NCI-H146 (cell line): ENCODE measurements around the gene TRIM17.

ENCODE experiments used
- DNase-seq: peaks from one replicate; lab custom pipeline; 2025; lab: John Stamatoyannopoulos, UW

TRIM17 gene

DNA sequence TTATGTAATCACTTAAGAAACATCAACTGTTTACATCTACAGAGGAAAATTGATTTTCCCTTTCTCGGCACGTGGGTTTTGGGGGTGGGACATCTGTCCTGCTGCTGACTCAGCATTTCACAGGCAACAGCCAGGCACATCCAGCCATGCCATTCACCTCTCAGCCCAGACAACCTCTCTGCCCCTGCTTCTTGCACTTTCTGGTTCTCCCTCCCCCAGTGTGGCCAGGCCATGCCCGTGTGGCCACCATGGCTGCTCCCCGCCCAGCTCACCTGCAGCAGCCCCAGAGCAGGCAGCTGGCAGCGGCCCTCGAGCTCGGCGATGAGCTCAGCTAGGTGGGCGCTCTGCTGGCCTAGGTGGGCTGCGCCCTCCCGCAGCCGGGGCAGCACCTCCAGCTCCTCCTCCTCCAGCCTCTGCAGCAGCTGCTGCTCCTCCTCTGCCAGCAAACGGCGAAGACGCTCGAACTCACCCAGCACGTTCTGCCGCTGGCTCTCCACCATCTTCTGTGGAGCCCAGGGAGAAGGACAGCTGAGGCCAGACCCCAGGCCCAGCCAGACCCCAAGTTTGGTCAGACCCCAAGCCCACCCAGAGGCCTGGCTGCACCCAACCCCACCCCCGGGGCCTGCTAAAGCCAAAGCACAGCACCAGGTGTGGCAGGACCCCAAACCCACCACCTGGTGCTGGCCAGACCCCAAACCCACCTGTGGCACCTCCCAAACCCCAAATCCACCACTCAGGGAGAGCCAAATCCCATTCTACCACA is 15.8 kb downstream of the TRIM17 start:
- no peak for DNase-seq

GRCh38 chr1:228400237-228400651 is 16.4 kb downstream of the TRIM17 start:
- no peak for DNase-seq

DNA sequence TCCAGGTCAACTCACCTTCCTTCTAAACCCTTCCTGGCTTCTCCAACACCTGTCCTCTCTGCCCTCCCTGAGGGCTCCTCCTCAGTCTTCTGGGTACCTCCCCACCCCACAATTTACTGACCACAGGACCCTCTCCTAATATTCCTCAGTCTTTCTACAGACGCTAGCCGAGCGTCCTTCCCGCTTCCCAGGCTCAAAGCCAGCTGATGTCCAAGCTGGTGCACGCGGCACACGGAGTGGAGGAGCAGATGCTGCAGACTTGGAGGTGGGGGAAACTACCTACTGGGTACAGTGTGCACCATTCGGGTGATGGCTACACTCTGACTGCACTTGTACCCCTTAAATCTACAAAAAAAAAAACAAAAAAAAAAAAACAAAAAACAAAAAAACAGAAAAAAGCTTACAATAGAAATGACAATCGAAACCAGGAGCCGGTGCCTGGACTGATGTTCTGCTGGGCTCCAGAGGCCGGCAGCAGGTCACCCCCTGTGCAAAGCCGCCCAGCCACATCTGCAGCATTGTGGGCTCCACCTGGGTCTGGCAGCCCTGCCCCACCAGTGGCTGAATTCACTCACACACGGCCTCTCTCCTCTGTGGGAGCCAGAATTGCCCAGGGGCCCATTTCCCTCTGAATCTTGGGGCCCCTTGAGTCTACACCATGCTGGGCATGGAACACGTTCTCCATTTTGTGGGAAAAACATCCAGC is 17.0 kb downstream of the TRIM17 start:
- DNase-seq: no peak

DNA sequence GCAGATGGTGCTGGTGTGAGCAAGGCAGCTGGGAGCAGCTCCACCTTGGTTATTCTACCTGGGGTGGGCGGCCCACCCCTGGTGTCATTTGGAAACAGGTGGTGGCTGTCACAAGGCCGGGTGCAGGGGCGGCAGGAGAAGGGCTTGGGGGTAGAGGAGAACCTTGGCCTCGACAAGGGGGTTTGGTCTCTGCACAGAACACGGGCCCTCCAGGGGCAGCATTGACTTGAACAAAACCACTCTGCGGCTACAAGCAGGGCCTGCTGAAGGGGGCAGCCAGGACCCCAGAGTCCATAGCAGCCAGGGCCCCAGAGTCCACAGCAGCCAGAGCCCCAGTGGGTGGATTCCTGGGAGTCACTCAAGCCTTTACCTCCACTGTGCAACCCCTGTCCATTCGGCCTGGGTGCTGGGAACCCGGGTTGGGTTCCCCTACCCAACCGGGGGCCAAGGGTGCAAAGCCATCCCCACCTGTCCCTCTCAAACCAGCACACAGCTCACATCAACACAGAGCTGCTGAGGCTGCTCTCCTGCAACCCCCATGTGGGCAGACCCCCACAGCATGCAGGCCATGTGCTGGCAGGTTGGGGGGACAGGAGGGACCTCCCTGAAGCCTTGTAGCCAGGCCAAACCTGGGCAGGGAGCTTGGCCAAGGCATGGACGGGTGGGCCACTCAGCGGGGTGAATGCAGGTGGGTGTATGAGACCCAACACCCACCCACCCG is 17.8 kb downstream of the TRIM17 start:
- DNase-seq: no peak

DNA sequence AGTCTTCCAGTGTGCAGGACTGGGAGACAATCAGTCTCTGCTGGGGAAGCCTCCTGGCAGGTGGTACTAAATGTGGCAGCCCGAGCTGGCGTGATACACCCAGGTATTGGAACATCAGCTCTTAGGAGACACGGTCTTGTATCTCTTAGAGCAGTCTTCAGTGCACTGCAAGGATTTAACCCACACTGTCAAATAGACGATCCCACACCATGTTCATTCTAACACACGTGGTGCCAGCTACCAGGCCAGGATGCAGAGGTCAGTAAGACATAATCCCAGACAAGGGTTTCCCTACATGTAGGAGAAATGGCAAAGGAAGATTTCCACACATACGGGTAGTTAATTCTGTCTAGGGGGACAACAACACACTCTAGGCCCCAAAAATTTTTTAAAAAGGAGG is 18.7 kb downstream of the TRIM17 start:
- DNase-seq: no peak

- no peak for DNase-seq
Observed at GRCh38 chr1:228396770-228397662, 19.6 kb downstream of the TRIM17 start.

GRCh38 chr1:228394571-228395394 is 21.9 kb downstream of the TRIM17 start:
- DNase-seq: no peak

GRCh38 chr1:228393811-228394570 is 22.7 kb downstream of the TRIM17 start:
- DNase-seq: no peak

DNA sequence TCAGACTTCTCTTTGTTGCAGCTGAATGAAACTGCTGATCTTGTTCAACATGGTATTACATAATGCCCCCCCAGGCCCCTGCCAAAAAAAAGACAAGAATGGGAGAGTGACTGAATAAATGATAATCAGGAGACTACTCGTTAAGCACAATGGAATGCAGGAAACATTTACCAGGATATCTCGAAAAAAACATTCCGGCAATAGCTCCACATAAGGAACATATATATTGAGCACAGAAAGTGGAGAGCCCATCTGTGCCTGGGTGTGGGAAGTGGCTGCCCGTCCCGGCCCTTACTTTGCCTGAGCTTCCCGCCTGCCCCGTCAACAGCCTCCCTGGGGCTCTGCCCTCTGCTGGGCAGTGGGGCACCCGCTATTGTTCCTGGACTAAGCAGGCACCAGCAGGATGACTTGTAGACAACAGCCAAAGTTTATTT is 23.4 kb downstream of the TRIM17 start:
- peak; percentile 15 for DNase-seq

DNA sequence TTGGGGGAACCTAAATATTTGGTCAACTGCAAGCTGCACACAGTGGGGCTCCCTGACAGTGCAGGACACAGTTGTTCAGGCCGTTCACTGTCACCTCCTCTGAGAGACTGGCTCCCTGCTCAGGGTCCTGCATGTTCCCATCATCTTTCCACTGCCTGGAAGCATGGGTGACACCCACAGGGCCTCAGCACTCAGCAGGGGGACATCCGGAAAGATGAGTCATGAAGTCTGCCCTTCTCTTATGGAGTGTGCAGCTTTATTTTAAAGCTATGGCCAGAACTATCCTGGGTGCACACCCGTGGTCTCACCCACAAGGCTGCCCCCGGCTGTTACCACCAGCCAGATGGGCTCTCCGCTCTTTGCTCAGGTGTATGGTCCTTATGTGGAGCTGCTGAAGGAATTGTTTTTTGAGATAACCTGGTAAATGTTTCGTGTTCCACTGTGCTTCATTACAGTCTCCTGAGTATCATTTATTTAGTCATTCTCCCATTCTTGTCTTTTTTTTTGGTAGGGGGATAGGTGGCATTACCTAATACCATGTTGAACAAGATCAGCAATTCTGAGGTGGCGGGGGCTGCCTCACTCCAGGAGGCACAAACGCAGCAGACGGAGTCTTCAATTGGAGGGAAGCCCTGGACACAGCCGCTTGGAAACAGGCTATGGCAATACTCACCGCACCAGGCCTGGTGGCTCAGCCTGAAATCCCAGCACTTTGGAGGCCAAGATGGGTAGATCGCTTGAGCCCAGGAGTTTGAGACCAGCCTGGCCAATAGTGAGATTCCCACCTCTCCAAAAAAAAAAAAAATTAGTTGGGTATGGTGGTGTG is 24.3 kb downstream of the TRIM17 start:
- DNase-seq: peak; percentile 27

GRCh38 chr1:228391411-228392020 is 25.1 kb downstream of the TRIM17 start:
- no peak for DNase-seq

GRCh38 chr1:228390649-228391048 is 26.0 kb downstream of the TRIM17 start:
- DNase-seq: no peak

- no peak for DNase-seq
Observed at GRCh38 chr1:228387321-228387720, 29.3 kb downstream of the TRIM17 start.

- DNase-seq: no peak
Observed at GRCh38 chr1:228385232-228385631, 31.4 kb downstream of the TRIM17 start.

GRCh38 chr1:228383773-228384172 is 32.9 kb downstream of the TRIM17 start:
- no peak for DNase-seq

GRCh38 chr1:228381356-228381755 is 35.3 kb downstream of the TRIM17 start:
- no peak for DNase-seq

DNA sequence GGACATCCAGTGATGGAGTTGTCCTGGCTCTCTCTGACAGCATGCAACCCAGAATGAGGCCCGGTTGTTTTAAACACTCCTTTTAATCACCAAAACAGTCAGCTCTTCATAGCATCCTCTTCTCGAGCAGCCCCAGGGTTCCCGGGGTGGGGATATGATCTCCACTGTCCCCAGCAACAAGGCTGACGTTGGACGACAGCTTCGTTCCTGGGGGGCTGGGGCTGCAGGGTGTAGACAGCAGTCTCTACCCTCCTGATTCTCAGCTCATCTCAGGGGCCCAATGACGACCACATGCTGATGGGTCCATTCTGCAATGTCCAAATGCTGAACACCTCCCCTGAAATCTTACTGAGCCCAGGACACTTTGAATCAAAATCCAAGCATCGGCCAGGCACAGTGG is 37.0 kb downstream of the TRIM17 start:
- DNase-seq: no peak

DNA sequence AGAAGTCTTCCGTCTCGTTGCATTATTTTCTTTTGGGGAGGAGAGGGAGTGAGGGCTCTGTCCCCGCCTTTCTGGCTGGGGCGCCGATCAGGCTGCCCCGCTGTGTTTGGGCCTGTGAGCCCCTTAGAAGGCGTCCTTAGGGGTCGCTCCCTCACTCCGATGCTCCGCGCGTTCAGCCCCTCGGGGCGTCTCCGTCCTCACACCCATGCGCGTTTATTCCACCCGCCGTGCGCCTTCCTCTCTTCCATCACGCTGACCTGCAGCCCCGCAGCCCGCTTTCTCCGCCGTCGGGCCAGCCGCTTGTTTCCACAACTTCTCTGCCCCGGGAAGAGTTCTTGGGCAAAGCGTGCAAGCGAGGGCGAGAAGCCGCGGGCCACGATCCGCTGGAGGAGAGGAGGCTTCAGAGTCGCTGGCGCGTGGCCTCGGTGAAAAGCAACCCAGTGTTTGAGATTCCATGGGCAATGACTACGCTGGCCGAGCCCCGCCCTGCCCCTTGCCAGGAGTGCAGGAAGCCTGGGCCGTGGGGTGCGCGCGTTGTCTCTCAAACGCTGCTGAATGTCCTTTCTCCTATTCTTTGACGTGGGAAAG is 37.7 kb downstream of the TRIM17 start:
- DNase-seq: peak; percentile 51
